ENCODE results near the gene LRWD1. TPM values are rescaled to one million over a fixed set of nuclear protein-coding genes. Genes with fewer than 3 reads are reported as not detected.
"Not testable (repeated sequence)": the region's sequence is repeated elsewhere in the genome, so short reads cannot be mapped to it uniquely, and the experiment has no call there.

Gene LRWD1
- polyA plus RNA-seq, 2 of the 4 experiments (the other 2 are of a cell fraction), result 10.7 to 28.1 TPM

GRCh38 chr7:102472126-102473041 is 7.6 kb downstream of the LRWD1 start (continued):
- TF ChIP-seq, protein P1, sequence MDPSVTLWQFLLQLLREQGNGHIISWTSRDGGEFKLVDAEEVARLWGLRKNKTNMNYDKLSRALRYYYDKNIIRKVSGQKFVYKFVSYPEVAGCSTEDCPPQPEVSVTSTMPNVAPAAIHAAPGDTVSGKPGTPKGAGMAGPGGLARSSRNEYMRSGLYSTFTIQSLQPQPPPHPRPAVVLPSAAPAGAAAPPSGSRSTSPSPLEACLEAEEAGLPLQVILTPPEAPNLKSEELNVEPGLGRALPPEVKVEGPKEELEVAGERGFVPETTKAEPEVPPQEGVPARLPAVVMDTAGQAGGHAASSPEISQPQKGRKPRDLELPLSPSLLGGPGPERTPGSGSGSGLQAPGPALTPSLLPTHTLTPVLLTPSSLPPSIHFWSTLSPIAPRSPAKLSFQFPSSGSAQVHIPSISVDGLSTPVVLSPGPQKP (IDR thresholded peaks at IDR 0.05; ENCODE audit: low read depth, low read length), result no peak
- no peak for TF ChIP-seq RFX5 (IDR thresholded peaks at IDR 0.05)

GRCh38 chr7:102473271-102473991 is 8.6 kb downstream of the LRWD1 start:
- TF ChIP-seq SREBF2 (IDR thresholded peaks at IDR 0.05), result no peak
- TF ChIP-seq FOSB (CRISPR knock-in tag; IDR thresholded peaks at IDR 0.05), result no peak
- TF ChIP-seq RARB (CRISPR knock-in tag; IDR thresholded peaks at IDR 0.05), result no peak
- no peak for TF ChIP-seq HDAC2 (IDR thresholded peaks at IDR 0.05)
- TF ChIP-seq EHF (CRISPR knock-in tag; IDR thresholded peaks at IDR 0.05), result no peak
- no peak for TF ChIP-seq HES2 (IDR thresholded peaks at IDR 0.05)
- TF ChIP-seq, protein P1 (IDR thresholded peaks at IDR 0.05; ENCODE audit: low read depth, low read length), result no peak
- TF ChIP-seq EHMT2 (IDR thresholded peaks at IDR 0.05; ENCODE audit: low read depth), result no peak
- TF ChIP-seq TP53 (CRISPR knock-in tag; IDR thresholded peaks at IDR 0.05), result no peak
- TF ChIP-seq HOXA7 (CRISPR knock-in tag; IDR thresholded peaks at IDR 0.05), result no peak
- no peak for TF ChIP-seq CBX8 (IDR thresholded peaks at IDR 0.05)
- no peak for TF ChIP-seq KDM1A (IDR thresholded peaks at IDR 0.05; ENCODE audit: low read depth)
- TF ChIP-seq MAFK (IDR thresholded peaks at IDR 0.05; ENCODE audit: partially characterized antibody), result no peak
- TF ChIP-seq, protein P2, sequence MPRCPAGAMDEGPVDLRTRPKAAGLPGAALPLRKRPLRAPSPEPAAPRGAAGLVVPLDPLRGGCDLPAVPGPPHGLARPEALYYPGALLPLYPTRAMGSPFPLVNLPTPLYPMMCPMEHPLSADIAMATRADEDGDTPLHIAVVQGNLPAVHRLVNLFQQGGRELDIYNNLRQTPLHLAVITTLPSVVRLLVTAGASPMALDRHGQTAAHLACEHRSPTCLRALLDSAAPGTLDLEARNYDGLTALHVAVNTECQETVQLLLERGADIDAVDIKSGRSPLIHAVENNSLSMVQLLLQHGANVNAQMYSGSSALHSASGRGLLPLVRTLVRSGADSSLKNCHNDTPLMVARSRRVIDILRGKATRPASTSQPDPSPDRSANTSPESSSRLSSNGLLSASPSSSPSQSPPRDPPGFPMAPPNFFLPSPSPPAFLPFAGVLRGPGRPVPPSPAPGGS (IDR thresholded peaks at IDR 0.05), result no peak
- no peak for TF ChIP-seq NR3C1 (IDR thresholded peaks at IDR 0.05)
- no peak for TF ChIP-seq ESRRA (IDR thresholded peaks at IDR 0.05; ENCODE audit: borderline replicate concordance, low read length)
- 87% methylated on average over 20 of the region's 23 CpGs for WGBS (ENCODE audit: missing lambda C conversion rate)
- POLR2A ChIA-PET, result no interaction called here
- no peak overlapping the region for H3K27ac ChIP-seq
- CTCF ChIA-PET, result interaction anchor here (0.8 kb wide), 1 partner anchor 8 kb away, joined by 3 read pairs; no protein-coding TSS in a partner anchor
- H3K4me1 ChIP-seq, result no peaks in the 10 kb centered on the region
- H3K4me2 ChIP-seq, result no peak overlapping the region
- ATAC-seq (no peak), FAIRE-seq (no peak), DNase-seq (ENCODE audit: low read depth in 1 of 2, low spot score in 1 of 2) (no peak)
- no peak overlapping the region for H3K4me3 ChIP-seq
- H3K9me3 ChIP-seq, result no peaks in the 10 kb centered on the region

DNA sequence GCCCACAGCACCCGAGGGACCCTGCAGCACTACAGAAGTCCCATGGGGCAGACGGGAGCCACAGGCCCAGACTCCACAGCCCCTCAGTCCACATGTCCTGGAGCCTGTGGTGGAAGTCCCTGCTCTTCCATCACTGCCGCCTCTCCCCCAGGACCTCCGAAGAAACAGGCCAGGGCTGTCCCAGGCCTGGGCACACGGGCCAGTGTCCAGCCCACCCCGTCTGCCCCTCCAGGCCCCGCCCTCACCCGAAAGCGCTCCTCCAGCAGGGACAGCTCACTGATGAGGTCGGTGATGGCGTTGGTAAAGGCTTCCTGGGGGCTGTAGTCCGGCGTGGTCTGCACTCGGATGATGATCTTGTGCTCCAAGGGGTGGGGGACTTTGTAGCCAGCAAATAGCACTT is 9.3 kb downstream of the LRWD1 start:
- H3K4me2 ChIP-seq; H3K4me3 ChIP-seq; H3K4me1 ChIP-seq; DNase-seq (ENCODE audit: low read depth in 1 of 2, low spot score in 1 of 2); ATAC-seq; H3K27ac ChIP-seq; H3K9me3 ChIP-seq; FAIRE-seq; POLR2A ChIA-PET: not testable (repeated sequence)
- 79% methylated on average over 3 of the region's 14 CpGs for WGBS (ENCODE audit: missing lambda C conversion rate)
- CTCF ChIA-PET, result interaction anchor here (0.8 kb wide), 1 partner anchor 9 kb away, joined by 3 read pairs; no protein-coding TSS in a partner anchor

DNA sequence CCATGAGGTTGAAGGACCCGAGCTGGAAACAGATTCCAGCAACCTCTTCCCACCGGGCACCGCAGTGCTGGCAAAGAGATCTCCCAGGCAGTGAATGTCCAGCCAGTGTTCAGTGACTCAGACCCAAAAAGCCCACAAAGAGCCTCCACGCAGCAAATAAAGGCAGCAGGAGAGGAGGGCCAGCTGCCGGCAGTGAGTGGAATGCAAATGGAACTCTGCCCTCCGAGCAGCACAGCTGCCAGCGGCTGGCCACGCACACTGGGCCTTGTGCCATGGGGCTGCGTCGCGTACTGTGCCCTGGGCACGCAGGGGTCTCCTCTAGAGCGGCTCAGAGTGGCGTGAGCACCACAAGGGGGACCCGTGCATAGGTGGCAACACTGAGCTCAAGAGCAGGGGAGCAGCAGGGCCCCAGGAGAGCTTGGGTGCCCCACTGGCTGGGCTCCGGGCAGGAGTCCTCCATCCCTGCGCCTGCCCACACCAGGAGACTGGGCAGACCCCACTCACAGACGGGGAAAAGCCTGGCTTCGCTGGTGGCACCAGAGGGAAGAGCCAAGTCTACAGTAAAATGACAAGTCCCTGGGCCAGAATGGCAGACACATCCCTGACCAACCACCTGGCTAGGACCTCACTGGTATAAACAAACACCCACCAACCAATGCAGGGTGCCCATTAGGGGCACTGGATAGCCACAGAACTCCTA is 10.1 kb downstream of the LRWD1 start:
- DNase-seq (ENCODE audit: low read depth in 1 of 2, low spot score in 1 of 2); FAIRE-seq; H3K4me3 ChIP-seq; POLR2A ChIA-PET; H3K4me1 ChIP-seq; H3K9me3 ChIP-seq; ATAC-seq; H3K27ac ChIP-seq; CTCF ChIA-PET; H3K4me2 ChIP-seq: not testable (repeated sequence)
- WGBS (ENCODE audit: missing lambda C conversion rate), result 83% methylated on average over 5 of the region's 19 CpGs
